Iris pigment epithelial cell (primary cell): ENCODE data around the gene IGFLR1.

ENCODE experiments used
- DNase-seq: peaks from one replicate; pipeline ENCODE4 v3.0.0-alpha.2; 2011; ENCODE audit warnings: low read depth

IGFLR1 gene

DNA sequence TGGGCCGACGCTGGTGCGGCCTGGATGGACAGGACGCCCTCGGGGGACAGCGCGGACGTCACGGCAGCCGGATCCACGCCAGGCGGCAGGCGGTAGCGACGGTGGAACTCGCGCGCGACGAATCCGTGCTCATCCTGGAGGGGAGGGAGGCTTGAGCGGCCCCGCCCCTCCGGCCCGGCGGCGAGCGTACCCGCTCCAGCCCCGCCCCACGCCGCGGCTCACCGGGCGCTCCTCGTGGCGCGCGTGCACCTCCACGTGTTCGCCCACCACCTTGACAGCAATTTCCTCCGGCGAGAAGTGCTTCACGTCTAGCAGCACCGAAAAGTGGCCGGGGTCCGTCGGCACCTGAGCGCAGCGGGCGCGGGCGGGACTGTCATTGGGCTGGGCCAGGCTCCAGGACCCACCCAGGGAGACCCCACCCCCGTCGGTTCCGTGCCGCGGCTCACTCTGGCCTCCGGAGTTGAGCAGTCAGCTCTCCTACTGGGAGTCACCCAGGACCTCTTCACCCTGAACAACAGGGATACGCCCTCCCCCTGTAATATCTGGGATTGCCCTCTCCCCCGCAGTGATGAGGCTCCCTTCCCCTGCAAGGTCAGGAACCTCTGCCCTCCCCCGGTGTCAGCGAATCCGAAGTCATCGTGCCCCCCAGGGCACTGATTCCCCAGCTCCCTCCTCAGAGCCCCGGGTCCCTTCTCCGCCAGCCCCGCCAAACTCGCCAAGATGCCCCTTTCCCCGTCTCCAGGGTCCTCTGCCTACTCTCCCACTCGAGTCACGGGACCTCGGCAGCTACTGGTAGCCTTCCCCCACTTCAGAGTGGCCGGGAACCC lies 13.5 kb upstream of the IGFLR1 start:
- peak; percentile 77 for DNase-seq

DNA sequence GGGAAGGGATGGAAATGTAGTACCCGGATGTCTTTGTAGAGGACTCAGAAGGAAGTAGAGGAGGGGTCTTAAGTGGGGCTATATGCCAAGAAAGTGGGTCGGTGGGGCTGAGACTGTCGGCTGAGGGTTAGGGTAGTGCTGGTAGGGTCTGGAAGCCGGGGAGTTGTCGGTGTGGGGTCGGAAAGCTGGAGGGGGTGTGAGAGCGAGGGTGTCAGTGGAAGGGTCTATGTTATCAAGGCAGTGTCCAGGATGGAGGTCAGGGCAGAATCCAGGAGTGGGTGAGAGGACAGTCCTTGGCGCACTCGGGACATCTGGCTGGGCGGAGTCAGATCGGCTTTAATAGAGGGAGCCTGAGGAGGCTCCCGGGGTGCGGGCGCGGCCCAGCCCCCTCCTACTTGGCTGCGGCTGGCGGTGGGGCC lies 12.9 kb upstream of the IGFLR1 start:
- DNase-seq = no peak

DNA sequence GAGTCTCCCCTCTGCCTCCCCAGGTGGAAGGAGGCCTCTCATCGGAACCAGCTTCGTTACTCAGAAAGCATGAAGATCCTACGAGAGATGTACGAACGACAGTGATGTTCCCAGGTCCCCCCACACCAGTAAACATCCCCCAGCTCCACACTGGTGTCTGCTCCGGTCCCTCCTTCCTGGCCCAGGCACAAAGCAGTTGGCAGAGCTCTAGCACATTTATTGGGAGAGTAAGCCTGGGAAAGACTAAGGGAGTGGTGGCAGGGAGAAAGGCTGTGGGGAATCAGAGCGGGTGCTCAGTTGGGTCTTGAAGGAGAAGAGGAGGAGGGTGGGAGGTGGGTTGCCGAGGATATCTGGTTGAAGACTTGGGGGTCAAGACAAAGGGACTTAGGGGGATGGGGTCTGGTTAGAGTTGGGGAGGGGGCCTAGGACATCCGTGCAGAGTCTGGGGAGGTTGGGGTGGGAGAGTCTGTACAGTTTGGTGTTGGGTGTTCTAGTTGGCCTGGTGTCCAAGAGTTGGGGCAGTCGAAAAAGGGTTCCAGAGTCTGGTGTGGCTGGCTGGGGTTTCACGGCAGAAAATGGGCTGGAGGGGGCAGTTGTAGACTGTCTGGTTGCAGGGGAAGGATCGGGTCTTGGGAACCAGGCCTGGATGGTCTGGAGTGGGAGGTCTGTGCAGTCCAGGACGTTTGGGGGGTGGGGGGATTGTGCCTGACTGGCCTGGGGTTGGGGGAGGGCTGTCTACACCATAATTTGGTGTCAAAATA lies 12.3 kb upstream of the IGFLR1 start:
- DNase-seq = no peak

DNA sequence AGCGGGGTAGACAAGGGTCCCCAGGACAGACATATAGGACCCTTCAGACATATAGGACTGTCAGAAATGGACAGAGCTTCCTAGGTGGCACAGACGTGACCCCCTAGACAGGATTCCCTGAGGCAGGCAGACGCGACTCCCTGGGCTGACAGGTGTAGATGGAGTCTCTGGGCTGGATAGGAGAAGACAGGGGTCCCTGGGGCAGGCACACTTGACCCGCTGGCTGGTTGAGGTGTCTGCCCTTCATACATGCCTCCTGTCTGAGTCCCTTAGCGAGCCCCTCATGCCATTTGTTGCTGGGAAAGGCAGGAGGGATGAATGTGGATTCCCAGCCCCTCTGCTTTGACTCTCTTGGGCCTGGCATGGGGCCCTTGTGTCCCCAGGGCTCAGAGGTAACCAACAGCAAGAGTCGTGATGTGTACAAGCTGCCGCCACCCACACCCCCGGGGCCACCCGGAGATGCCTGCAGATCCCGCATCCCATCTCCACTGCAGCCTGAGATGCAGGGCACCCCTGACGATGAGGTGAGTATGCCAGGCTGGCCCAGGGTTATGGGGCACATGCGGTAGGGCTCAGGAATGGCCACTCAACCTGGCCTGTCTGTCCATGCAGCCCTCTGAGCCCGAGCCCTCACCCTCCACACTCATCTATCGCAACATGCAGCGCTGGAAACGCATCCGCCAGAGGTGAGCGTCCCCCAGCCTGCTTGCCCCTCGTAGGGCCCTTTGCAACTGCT lies 11.6 kb upstream of the IGFLR1 start:
- no peak for DNase-seq

DNA sequence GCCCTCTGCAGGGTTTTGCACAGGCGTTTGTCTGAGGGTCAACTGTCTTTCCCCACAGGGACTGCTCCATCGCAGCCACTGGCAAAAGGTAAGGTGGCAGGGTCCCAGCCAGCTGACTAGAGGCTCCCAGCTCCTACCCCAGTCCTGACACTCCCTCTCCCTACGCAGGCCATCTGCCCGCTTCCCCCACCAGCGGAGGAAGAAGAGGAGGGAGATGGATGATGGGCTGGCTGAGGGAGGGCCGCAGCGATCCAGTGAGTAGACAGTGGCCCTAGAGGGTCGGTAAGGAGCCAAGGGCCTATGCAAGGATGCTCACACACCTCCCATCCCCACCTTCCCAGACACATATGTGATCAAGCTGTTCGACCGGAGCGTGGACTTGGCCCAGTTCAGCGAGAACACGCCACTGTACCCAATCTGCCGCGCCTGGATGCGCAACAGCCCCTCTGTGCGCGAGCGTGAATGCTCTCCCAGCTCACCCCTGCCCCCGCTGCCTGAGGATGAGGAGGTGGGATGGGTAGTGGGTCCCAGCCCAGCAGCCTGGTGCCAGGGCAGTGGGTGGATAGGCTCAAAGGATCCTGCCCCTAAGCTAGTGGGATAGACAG lies 10.6 kb upstream of the IGFLR1 start:
- DNase-seq = no peak

DNA sequence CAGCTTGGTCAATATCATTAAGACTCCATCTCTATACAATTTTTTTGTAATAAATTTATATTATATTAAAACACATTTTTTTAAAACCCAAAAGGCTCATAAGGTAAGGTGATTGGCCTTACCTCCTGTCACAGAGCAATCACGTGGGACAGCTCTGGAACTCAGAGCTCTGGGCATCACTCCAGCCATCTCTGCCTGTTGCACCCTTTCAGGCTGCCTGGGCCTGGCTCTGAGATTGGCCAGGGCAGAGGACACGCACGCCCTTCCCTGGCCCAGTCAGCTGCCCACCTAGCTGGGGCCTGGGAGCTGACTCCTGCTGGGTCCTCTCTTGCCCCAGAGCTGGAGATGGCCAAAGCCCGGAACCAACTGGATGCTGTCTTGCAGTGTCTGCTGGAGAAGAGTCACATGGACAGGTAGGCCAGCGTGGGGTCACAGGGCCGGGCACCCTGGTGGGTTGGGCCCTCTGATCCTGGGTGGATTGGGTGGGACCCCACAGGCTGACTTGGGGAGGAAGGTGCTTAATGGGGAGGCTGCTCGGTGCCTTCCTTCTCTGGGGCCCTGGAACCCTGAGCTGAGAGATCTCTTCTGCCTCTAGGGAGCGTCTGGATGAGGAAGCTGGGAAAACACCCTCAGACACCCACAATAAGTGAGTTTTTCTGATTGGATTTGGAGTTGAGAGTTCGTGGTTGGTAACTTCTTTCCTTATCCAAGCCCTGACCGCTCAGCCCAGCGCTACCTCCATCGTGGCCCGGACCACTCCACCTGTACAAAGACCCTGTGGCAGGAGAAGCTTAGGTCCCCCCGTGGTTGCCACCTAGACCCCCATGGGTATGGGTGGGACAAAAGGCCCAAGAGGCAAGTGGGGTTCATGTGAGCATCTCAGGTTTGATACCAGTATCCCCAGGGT lies 9.8 kb upstream of the IGFLR1 start:
- no peak for DNase-seq

DNA sequence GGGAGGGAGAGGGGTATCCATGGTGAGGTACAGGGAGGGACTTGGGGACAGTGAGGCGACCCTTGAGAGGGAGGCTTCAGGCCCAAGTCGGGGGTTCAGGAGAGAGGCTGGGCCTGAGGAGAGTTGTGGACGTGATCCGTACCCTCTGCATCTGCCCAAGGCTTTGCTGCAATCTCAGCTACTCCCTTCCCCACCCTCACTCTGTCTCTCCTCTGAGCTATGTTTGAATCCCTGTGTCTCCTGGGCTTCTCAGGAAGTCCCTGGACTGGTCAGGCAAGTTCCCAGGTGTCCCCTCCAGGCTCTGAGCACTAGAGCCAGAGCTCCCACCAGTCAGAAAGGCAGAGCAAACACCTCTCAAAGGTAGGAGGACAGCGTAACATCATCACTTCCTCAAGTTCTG lies 7.9 kb upstream of the IGFLR1 start:
- no peak for DNase-seq

DNA sequence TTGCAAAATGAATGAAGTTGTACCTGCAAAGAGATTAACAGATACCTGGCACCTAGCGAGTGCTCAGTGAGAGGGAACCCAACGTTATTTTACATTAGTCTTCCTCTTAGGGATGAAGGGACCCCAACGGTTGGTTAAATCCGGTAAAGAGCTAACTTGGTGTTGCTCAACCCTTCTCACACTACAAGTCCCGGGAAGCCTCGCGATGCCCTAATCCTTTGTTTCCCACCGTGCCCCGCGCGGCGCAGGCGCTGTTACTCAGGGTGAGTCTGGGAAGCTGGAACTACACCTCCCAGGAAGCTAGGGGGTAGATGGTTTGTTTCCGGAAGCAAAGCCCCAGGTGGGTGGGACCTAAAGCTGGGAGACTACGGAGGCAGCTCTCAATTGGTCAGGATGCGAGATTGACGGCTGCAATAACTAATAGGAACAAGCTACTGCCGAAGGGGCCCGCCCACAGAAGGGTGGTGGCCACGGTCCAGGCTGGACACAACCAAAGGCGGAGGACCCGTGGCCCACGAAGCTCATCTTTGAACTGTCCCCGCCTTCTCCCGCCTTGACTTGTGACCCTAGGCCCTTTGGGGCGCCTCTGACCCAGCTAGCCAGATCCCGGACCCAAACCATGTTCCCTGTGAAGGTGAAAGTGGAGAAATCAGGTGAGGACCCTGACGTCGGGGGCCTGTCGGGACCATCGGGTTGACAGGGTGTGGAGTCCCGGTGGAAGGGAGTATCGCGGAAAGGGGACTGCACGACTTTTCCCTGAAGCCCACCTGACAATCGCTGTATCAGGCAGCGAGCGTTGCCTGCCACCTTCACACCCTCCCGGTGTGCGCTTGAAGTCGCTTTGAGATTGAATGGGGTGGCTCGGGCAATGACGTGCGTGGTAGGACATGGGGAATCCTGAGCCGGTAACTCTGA lies 6.1 kb upstream of the IGFLR1 start, which contains the start of gene LIN37:
LIN37 (plus strand) TSS at position 471 of the 915 bp plus-strand sequence; CDS start at position 620, 149 bp downstream.
- peak; percentile 99 for DNase-seq

DNA sequence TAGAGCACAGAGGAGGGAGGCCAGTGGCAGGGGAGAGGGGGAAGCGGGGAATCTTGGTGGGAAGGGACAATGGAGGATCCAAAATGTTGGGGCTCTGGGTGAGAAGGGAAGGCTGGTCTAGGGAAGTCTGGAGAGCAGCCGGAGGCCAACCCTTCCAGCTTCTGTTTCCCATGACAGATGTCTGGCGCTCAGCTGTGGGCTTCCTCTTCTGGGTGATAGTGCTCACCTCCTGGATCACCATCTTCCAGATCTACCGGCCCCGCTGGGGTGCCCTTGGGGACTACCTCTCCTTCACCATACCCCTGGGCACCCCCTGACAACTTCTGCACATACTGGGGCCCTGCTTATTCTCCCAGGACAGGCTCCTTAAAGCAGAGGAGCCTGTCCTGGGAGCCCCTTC lies 4.3 kb upstream of the IGFLR1 start:
- no peak for DNase-seq

DNA sequence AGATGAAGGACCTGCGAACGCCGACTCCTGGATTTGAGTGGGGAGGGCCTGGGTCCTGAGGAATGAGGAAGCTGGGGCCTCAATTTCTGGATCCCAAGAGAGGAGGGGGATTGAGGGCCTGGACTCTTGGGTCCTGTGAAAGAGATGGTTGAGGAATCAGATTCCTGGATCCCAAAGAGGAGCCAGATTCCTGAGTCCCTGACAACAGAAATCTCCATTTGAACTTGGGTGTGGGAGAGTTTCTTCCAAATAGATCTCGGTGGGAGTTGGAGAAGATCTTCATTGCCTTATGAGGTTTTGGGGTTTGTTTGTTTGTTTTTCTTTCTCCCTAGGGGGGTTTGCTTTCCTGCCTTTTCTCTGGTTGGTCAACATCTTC lies 3.8 kb upstream of the IGFLR1 start:
- no peak for DNase-seq

DNA sequence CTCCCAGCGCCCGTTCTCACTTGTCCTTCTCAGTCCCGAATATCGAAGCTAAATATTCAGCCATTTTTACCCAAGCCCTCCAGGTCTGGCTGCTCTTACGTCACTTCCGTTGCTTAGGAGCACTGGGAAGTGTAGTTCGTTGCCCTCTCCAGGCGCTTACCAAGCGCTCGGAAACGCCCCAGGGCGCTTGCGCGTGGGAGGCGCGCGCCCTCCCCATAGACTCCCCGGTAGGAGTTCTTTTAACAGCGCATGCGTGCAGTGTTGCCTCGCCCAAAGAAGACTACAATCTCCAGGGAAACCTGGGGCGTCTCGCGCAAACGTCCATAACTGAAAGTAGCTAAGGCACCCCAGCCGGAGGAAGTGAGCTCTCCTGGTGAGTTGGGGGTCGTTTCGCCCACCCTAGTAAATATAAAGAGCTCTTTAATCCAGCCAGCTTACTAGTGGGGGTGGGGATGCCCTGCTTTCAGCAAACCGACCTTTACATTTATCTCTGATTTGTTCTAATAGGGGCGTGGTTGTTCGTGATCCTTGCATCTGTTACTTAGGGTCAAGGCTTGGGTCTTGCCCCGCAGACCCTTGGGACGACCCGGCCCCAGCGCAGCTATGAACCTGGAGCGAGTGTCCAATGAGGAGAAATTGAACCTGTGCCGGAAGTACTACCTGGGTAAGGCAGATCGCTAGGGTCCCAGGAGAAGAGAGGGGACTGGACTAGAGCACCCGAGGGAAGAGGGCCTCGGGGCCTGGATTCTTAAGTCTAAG lies 3.3 kb upstream of the IGFLR1 start, which contains the start of the genes PSENEN and U2AF1L4:
PSENEN (plus strand) TSS at position 324 of the 759 bp plus-strand sequence; CDS start at position 604, 280 bp downstream.
U2AF1L4 (minus strand) TSS at position 91 of the 759 bp plus-strand sequence; CDS start at position 64, 27 bp downstream.
- peak; percentile 99 for DNase-seq

DNA sequence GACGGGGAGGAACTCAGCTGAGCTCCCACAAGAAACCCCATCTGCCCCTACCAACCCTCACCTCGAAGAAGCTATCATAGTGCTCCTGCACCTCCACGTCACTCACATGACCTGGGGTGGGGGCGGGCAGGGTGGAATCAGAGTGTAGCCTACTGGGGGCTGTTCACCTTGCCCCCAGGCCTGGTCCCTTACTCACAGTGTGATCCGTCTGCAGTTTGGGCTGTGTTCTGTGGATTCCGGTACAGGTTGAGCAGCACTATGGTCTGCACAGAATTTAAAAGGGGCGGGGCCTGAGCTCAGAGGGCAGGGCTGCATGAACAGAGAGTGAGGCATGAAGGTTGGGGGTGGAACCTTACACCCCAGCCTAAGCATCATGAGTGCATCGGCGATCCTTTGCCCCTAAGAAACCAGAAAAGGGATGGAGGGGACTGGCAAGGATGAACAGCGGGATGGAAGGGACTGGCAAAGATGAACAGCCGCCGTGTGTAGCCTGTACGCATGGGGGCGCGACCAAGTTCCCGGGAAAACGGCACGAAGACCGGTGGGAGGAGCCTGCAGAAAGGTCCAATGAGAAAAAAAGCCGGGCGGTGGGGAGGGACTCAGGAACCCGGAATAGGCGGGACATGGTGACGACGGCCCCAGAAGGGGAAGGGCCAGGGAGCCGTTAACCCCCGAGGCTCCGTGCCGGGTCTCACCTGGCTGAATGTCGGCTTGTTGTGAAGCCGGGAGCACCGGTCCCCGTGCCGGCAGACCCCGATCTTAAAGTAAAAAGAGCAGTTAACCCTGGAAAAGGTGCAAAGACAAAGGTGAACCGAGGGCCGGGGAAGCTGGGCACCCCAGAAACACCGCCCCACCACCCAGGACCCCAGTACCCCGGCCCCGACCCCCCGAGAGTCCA lies 2.4 kb upstream of the IGFLR1 start:
- peak; percentile 97 for DNase-seq

DNA sequence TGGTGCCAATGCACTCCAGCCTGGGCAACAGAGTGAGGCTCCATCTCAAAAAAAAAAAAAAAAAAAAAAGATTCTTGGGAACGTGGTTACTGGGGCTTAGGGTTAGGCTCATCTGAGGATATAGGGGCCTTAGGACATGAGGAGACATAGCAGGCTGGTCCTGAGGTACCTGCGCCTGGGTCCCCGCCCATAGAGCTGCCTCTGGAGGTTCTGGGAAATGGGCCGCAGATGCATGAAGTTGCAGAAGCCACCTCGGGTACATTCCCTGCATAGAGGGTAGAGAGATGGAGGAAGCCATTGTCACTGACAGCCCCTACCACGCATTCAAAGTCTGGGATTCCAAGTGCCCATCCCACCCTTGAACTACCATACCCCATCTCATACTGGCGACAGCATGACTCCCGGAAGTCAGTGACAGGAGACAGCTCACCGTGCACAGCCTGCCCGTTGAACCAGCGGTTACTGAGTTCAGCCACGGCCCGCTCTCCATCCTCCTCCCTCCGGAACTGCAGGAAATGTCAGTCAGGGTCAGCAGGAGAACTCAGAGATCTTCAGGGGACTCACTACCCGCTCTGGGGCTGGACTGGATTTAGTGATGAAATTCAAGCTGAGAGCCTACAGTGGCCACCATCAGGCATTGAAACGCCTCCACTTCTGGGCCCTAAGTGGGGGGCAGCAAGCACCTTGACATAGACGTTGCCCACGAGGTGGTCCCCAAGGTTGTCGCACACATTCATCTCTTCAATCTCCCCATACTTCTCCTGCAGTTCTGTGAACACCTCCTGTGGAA lies 1.6 kb upstream of the IGFLR1 start:
- no peak for DNase-seq

DNA sequence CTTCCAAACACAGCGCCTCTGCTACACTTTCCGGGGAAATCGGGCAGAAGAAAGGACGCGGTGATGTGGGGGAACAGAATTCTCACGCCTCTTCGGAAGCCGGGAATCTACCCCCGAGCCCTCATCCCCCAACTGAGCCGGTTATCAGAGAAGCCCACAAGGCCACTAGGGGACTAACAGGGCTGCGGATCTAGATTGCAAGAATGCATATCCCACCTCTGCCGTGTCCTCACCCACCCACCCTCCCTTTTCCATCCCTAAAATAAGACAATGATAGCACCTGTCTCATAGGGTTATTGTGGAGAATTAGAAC lies 1.1 kb downstream of the IGFLR1 start:
- no peak for DNase-seq

DNA sequence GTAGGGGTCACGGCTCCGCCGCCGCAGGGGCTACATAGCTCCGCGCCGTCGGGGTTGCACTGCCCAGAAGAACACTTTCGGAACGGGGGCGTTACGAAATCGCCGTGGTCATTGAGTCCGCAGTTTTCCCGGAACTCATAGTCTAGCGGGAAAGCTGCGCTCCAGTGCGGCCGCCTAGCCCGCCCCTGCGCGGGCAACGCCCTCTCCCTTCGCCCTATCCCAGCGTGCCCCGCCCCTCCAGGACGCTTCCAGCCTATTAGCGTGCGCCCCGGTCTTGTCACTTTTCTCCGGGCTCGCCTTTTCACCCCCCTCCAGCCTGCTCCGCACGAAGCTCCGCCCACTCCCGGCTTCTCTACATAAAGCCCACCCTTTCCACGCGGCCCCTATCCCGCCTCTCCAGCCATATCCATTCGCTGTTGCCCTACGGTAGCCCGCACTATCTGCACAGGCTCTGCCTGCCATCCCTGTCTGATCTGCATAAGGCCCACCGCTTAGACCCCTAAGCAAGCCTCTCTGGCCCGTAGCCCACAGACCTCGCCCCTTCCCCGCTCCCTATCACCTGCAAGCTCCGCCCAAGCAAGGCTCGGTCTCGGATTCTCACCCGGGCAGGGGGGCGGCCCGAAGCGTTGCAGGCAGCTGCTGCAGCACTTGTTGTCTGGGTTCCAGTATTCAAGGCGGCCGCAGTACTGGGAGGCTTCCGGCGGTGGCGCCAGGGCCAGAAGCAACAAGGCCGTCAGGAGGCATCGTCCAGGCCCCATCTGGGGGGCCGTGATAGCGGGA lies 1.6 kb downstream of the IGFLR1 start:
- peak; percentile 97 for DNase-seq

DNA sequence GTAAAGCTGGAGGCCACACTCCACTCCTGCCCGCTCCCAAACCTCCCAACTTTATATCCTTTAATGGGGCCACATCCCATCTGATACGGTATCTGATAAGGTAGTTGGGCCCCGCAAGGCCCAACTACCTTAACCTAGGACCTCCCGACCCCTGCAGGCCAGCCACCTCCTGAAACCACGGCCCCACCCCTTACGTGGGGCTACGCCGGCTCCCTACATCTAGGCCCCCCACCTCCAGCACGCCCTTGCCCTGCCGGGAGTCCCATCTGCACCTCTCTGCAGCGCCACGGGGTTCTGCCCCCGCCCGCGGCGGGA lies 2.2 kb downstream of the IGFLR1 start:
- no peak for DNase-seq
